ENCODE results near the gene NLRC5. TPM values are rescaled to one million over a fixed set of nuclear protein-coding genes. Genes with fewer than 3 reads are reported as not detected.
A peak's percentile ranks its signal among the peaks of the same experiment; 100 is the strongest.

Gene NLRC5
- total RNA-seq, 1 donor, result 52.1 TPM

GRCh38 chr16:57115168-57115513 lies 125.8 kb downstream of the NLRC5 start:
- DNase-seq (ENCODE audit: insufficient read length, low spot score, missing footprints), result peak; percentile 93
- Histone ChIP-seq H3K4me2 (ENCODE audit: insufficient read depth, low read length) (no peak overlapping the region), H3K36me3 (ENCODE audit: insufficient read depth, low read length) (no peaks in the 10 kb centered on the region), H3K4me3 (ENCODE audit: insufficient read depth, low read length) (no peak overlapping the region), H3K27me3 (ENCODE audit: insufficient read depth, low read length) (no peaks in the 10 kb centered on the region), H2AFZ (ENCODE audit: low read length) (no peak overlapping the region), H3K4me1 (ENCODE audit: insufficient read depth, low read length) (peaks cover 18% of the 10 kb centered on the region), H3K79me2 (ENCODE audit: insufficient read depth, low read length) (no peaks in the 10 kb centered on the region), H3K27ac (ENCODE audit: low read depth, low read length) (no peak overlapping the region), H4K20me1 (ENCODE audit: insufficient read depth, low read length) (no peaks in the 10 kb centered on the region), H3K9me3 (ENCODE audit: low read depth, low read length) (no peaks in the 10 kb centered on the region)
- no peak for TF ChIP-seq CTCF (IDR thresholded peaks at IDR 0.05; ENCODE audit: extremely low read depth, low read depth, low read length)

DNA sequence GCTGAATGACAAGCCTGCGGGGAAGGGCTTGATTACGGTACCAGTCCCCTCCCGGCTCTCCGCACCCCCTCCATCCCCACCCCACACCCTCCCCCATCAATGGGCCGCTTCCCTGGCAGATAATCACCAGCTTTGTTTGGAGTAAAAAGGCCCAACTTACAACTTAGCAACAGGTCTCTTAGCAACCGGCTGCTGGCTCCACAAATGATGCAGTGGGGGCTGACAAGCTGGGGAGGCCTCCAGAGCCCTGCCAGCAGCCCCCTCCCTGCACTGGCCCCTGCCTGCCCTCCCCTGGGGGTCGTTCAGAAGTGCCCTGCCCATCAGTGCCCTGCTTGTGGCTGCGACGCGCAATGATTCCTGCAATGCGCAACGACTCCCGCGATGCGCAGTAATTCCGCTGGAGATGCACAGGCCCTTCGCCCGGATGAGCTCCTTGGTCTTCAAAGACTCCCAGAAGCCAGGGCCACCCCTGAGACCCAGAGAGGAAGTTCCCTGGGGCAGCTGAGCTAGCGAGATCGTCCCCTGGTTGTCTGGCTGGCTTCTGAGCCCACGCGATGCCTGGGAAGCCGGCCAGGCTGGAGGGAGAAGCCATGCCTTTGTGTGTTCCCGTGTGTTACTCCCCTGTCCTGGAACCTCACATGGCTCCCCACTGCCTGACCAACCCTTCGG lies 126.3 kb downstream of the NLRC5 start:
- peak overlapping the region; percentile 60 for H2AFZ ChIP-seq (ENCODE audit: low read length)
- H3K4me1 ChIP-seq (ENCODE audit: insufficient read depth, low read length), result peaks cover 18% of the 10 kb centered on the region
- no peak overlapping the region for H3K4me3 ChIP-seq (ENCODE audit: insufficient read depth, low read length)
- peak; percentile 95 for DNase-seq (ENCODE audit: insufficient read length, low spot score, missing footprints)
- H4K20me1 ChIP-seq (ENCODE audit: insufficient read depth, low read length), result no peaks in the 10 kb centered on the region
- no peaks in the 10 kb centered on the region for H3K27me3 ChIP-seq (ENCODE audit: insufficient read depth, low read length)
- no peaks in the 10 kb centered on the region for H3K9me3 ChIP-seq (ENCODE audit: low read depth, low read length)
- H3K4me2 ChIP-seq (ENCODE audit: insufficient read depth, low read length), result no peak overlapping the region
- no peak for TF ChIP-seq CTCF (IDR thresholded peaks at IDR 0.05; ENCODE audit: extremely low read depth, low read depth, low read length)
- H3K36me3 ChIP-seq (ENCODE audit: insufficient read depth, low read length), result no peaks in the 10 kb centered on the region
- no peak overlapping the region for H3K27ac ChIP-seq (ENCODE audit: low read depth, low read length)
- no peaks in the 10 kb centered on the region for H3K79me2 ChIP-seq (ENCODE audit: insufficient read depth, low read length)

GRCh38 chr16:57118461-57119084 lies 129.2 kb downstream of the NLRC5 start:
- Histone ChIP-seq H3K36me3 (ENCODE audit: insufficient read depth, low read length) (no peaks in the 10 kb centered on the region), H4K20me1 (ENCODE audit: insufficient read depth, low read length) (no peaks in the 10 kb centered on the region), H3K9me3 (ENCODE audit: low read depth, low read length) (no peaks in the 10 kb centered on the region), H3K79me2 (ENCODE audit: insufficient read depth, low read length) (no peaks in the 10 kb centered on the region), H3K27me3 (ENCODE audit: insufficient read depth, low read length) (no peaks in the 10 kb centered on the region), H3K4me2 (ENCODE audit: insufficient read depth, low read length) (no peak overlapping the region), H3K4me1 (ENCODE audit: insufficient read depth, low read length) (peaks cover under 1% of the 10 kb centered on the region), H3K4me3 (ENCODE audit: insufficient read depth, low read length) (no peak overlapping the region), H3K27ac (ENCODE audit: low read depth, low read length) (no peak overlapping the region), H2AFZ (ENCODE audit: low read length) (no peak overlapping the region)
- no peak for TF ChIP-seq CTCF (IDR thresholded peaks at IDR 0.05; ENCODE audit: extremely low read depth, low read depth, low read length)
- peak; percentile 34 for DNase-seq (ENCODE audit: insufficient read length, low spot score, missing footprints)

DNA sequence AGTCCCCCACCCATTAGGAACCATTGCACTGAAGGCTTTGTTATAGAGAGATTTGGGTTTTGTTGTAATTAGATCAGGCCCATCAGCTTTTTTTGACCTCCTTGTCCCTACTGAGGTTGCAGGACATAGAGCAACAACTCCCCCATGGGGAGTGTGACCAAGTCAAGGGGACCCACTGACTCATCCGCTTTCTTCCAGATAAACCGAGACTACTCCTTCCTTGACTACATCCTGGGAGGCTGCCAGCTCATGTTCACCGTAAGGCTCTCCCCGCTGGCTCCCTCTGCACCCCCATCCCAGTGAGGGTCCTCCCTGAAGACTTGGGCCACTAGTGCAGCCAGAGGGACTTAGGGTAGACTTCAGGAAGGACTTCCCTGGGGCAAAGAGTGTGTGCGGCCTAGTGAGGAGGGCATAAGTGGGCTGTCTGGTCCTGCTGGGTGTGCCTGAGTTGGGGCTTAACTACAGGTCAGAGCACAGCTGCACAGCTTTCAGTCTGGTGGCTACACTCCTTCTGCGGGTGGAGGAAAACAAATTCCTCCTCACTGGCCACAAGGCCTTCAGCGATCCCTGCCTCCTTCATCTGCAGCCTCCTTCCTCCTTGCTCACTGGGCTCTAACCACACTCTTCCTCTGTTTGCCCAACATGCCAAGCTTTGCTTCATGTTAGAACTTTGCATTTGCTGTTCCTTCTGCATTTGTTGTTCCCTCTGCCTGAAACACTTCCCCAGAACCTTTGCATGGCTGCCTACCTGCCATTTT lies 134.0 kb downstream of the NLRC5 start:
- H3K27ac ChIP-seq (ENCODE audit: low read depth, low read length), result no peak overlapping the region
- no peaks in the 10 kb centered on the region for H3K36me3 ChIP-seq (ENCODE audit: insufficient read depth, low read length)
- no peaks in the 10 kb centered on the region for H3K27me3 ChIP-seq (ENCODE audit: insufficient read depth, low read length)
- no peak overlapping the region for H3K4me3 ChIP-seq (ENCODE audit: insufficient read depth, low read length)
- H3K4me2 ChIP-seq (ENCODE audit: insufficient read depth, low read length), result no peak overlapping the region
- no peak for TF ChIP-seq CTCF (IDR thresholded peaks at IDR 0.05; ENCODE audit: extremely low read depth, low read depth, low read length)
- peak; percentile 62 for DNase-seq (ENCODE audit: insufficient read length, low spot score, missing footprints)
- H2AFZ ChIP-seq (ENCODE audit: low read length), result no peak overlapping the region
- H3K4me1 ChIP-seq (ENCODE audit: insufficient read depth, low read length), result no peaks in the 10 kb centered on the region
- no peaks in the 10 kb centered on the region for H3K79me2 ChIP-seq (ENCODE audit: insufficient read depth, low read length)
- no peaks in the 10 kb centered on the region for H4K20me1 ChIP-seq (ENCODE audit: insufficient read depth, low read length)
- H3K9me3 ChIP-seq (ENCODE audit: low read depth, low read length), result no peaks in the 10 kb centered on the region

All from osteoblast (primary cell).